Thoracic aorta (tissue), 2 donors: Measurements from ENCODE around the gene MAML3. TPM values are rescaled to one million over a fixed set of nuclear protein-coding genes. Genes with fewer than 3 reads are reported as not detected.

ENCODE experiments used
- ATAC-seq: fragments of 150-250 bp; one replicate; pipeline ENCODE4 v1.8.0; 2017; ENCODE audit warnings: low read depth; ENCODE audit not compliant: insufficient number of reproducible peaks, low FRiP score
- DNase-seq: peaks from one replicate; pipeline ENCODE4 v3.0.0-alpha.2; 2020; ENCODE audit warnings: low spot score
- H3K27ac ChIP-seq, 2 donors: fragments of 200-600 bp; sonication (generic); 1 replicate in 1 of 2; 2 replicates in 1 of 2; pipeline ENCODE4 v1.5.1; 2016; ENCODE audit warnings: mild to moderate bottlenecking in 2 of 2, moderate library complexity in 2 of 2
- H3K27me3 ChIP-seq: fragments of 200-600 bp; sonication (generic); replicated peaks from 2 replicates; pipeline ENCODE4 v1.6.0; 2016; ENCODE audit warnings: mild to moderate bottlenecking; ENCODE audit not compliant: insufficient read depth
- H3K36me3 ChIP-seq: fragments of 200-600 bp; sonication (generic); one replicate; pipeline ENCODE4 v1.5.1; 2016
- H3K4me1 ChIP-seq, 2 donors: fragments of 200-600 bp; sonication (generic); 1 replicate in 1 of 2; 2 replicates in 1 of 2; pipeline versions ENCODE4 v1.5.1 to v1.6.0; 2016; ENCODE audit warnings: low read depth in 2 of 2, mild to moderate bottlenecking in 1 of 2; ENCODE audit not compliant: control insufficient read depth in 1 of 2
- H3K4me3 ChIP-seq: fragments of 200-600 bp; sonication (generic); 2 replicates; pipeline ENCODE4 v1.5.1; 2016; ENCODE audit warnings: mild to moderate bottlenecking
- H3K9me3 ChIP-seq: fragments of 200-600 bp; sonication (generic); 2 replicates; pipeline ENCODE4 v1.5.1; 2016
- CTCF ChIP-seq: fragments of 200-600 bp; sonication (generic); IDR thresholded peaks from one replicate; pipeline ENCODE4 v1.5.1; 2019; ENCODE audit warnings: antibody characterized with exemption
- total RNA-seq, 2 donors: library from RNA; depleted of rRNA; stranded (reverse); fragments of >200 nt; gene quantifications; one replicate each; pipeline versions ENCODE4 v1.1.0 to v1.2.3, GENCODE V29; 2016

Gene MAML3
- total RNA-seq, 2 donors from 2014 or later: 7.3 to 14.1 TPM

DNA sequence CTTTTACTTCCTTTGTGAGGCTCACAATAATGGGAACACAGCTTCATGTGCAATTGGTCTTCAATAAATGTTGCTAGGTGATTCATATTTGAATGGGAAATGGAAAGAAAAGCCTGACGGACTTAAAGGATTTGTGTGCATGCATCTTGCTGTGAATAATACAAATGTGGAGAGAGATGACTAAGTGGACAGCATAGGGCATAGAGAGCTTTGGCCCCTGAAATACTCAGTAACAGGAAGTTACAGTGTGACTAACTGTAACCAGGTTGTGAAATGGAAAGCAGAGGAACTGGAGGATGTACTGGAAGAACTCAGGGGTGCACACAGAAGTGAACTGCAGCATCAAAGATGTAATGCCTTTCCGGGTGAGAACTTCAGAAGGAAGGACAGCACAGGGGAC is 281.7 kb downstream of the MAML3 start:
- no peak for TF ChIP-seq CTCF
- Histone ChIP-seq H3K27ac (no peak overlapping the region), H3K9me3 (no peaks in the 10 kb centered on the region), H3K27me3 (no peaks in the 10 kb centered on the region), H3K4me1 (peaks cover 4 to 11% of the 10 kb centered on the region in 2 donors), H3K36me3 (no peaks in the 10 kb centered on the region), H3K4me3 (no peak overlapping the region)
- no peak for ATAC-seq
- DNase-seq: no peak

GRCh38 chr4:139869810-139870209 is 284.2 kb downstream of the MAML3 start:
- no peak overlapping the region for H3K4me3 ChIP-seq
- H3K4me1 ChIP-seq: no peaks in the 10 kb centered on the region
- no peaks in the 10 kb centered on the region for H3K27me3 ChIP-seq
- no peaks in the 10 kb centered on the region for H3K36me3 ChIP-seq
- ATAC-seq (no peak), DNase-seq (no peak)
- TF ChIP-seq CTCF: no peak
- H3K9me3 ChIP-seq: no peaks in the 10 kb centered on the region
- no peak overlapping the region for H3K27ac ChIP-seq

GRCh38 chr4:139866276-139866962 is 287.6 kb downstream of the MAML3 start:
- TF ChIP-seq CTCF: no peak
- Histone ChIP-seq H3K36me3 (no peaks in the 10 kb centered on the region), H3K4me1 (no peaks in the 10 kb centered on the region), H3K4me3 (no peak overlapping the region), H3K27ac (no peak overlapping the region), H3K9me3 (no peaks in the 10 kb centered on the region), H3K27me3 (no peaks in the 10 kb centered on the region)
- ATAC-seq (no peak), DNase-seq (no peak)

DNA sequence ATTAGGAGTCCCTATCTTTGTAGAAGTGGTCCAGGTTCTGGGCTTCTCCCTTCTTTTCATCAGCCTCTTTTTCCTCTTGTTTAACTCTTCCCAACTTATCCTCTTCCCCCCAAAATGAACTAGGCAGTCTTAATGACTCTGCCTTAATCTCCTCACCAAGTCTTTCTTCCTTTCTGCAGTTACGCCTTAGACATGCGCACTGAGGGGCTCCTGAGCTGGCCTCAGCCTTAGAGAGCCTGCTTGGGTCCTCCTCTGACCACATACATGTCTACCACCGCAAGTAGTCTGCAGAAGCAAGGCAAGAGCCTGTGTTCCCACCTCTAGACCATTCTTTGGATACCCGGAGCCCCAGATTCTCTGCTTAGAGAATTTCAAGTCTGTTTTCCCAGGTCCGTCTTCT is 288.4 kb downstream of the MAML3 start:
- H3K36me3 ChIP-seq: no peaks in the 10 kb centered on the region
- H3K4me1 ChIP-seq: no peaks in the 10 kb centered on the region
- no peak for DNase-seq
- no peak overlapping the region for H3K27ac ChIP-seq
- H3K4me3 ChIP-seq: no peak overlapping the region
- no peak for TF ChIP-seq CTCF
- no peaks in the 10 kb centered on the region for H3K9me3 ChIP-seq
- no peaks in the 10 kb centered on the region for H3K27me3 ChIP-seq
- ATAC-seq: no peak

GRCh38 chr4:139863531-139863930 is 290.5 kb downstream of the MAML3 start:
- Histone ChIP-seq H3K9me3 (no peaks in the 10 kb centered on the region), H3K27ac (no peak overlapping the region), H3K36me3 (no peaks in the 10 kb centered on the region), H3K4me3 (no peak overlapping the region), H3K4me1 (no peaks in the 10 kb centered on the region), H3K27me3 (no peaks in the 10 kb centered on the region)
- DNase-seq (no peak), ATAC-seq (no peak)
- TF ChIP-seq CTCF: no peak
